HG02610 (cell line): ENCODE results near the gene LCE2C.

Experiments
- ATAC-seq: cut with Tn5 transposase; IDR thresholded peaks from one replicate; pipeline ENCODE4 v1.9.1; 2021; ENCODE audit warnings: mild to moderate bottlenecking, moderate library complexity; ENCODE audit not compliant: unreplicated experiment

Gene LCE2C

GRCh38 chr1:152718238-152718637 is 43.2 kb downstream of the LCE2C start:
- no peak for ATAC-seq

DNA sequence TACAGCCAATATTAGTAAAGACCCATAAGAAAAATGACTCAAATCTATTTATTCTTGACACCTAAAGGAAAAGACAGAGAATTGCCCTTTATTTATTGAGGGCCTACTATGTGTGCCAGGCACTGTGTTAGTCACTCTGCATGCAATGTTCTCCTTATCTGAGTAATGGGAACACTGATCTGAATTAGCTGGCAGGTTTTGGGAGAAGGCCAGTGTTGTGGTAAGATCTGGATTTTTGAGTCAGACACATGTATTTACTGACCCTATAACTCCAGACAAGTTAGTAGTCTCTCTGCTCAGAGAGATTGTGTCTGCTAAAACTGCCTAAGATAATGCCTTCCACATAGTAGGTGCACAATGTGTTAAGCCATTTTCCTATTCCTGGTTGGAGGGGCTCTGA is 50.2 kb downstream of the LCE2C start:
- ATAC-seq: no peak
